Fibroblast of lung (primary cell): ENCODE measurements around the gene TCF7L1.

ENCODE experiments used
- EZH2 ChIP-seq: IDR thresholded peaks from 2 replicates; pipeline ENCODE4 v1.5.1; 2012; ENCODE audit warnings: low read length, control low read depth, mild to moderate bottlenecking; ENCODE audit errors: missing control alignments
- TF ChIP-seq, protein P1 (sequence below), 2 donors: IDR thresholded peaks in 1 of 2; conservative IDR thresholded peaks in 1 of 2; 1 replicate in 1 of 2; 2 replicates in 1 of 2; pipeline ENCODE4 v1.5.1; 2011 to 2012; ENCODE audit warnings: low read length in 2 of 2, control low read depth in 1 of 2, inconsistent platforms in 1 of 2, low read depth in 1 of 2, mild to moderate bottlenecking in 1 of 2

DNA sequence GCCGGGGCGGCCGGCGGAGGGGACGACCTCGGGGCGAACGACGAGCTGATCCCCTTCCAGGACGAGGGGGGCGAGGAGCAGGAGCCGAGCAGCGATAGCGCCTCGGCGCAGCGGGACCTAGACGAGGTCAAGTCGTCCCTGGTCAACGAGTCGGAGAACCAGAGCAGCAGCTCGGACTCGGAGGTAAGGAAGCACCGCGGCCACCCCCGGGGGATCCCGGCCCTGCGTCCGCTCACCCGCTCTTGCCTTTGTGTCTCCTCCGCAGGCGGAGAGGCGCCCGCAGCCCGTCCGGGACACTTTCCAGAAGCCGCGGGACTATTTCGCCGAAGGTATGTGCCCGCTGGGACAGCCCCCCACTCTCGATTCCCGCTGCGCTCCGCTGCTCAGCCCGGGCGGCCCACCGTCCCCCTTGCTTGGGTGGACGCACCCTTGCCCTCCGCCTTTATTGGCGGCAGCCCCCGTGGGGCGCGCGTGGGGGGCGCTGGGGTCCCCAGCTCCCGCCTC is 611 bp downstream of the TCF7L1 start:
- TF ChIP-seq, protein P1, sequence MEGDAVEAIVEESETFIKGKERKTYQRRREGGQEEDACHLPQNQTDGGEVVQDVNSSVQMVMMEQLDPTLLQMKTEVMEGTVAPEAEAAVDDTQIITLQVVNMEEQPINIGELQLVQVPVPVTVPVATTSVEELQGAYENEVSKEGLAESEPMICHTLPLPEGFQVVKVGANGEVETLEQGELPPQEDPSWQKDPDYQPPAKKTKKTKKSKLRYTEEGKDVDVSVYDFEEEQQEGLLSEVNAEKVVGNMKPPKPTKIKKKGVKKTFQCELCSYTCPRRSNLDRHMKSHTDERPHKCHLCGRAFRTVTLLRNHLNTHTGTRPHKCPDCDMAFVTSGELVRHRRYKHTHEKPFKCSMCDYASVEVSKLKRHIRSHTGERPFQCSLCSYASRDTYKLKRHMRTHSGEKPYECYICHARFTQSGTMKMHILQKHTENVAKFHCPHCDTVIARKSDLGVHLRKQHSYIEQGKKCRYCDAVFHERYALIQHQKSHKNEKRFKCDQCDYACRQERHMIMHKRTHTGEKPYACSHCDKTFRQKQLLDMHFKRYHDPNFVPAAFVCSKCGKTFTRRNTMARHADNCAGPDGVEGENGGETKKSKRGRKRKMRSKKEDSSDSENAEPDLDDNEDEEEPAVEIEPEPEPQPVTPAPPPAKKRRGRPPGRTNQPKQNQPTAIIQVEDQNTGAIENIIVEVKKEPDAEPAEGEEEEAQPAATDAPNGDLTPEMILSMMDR (conservative IDR thresholded peaks at IDR 0.05 in 1 of 2, IDR thresholded peaks at IDR 0.05 in 1 of 2; ENCODE audit: low read depth in 1 of 2, low read length in 2 of 2), result no peak
- no peak for TF ChIP-seq EZH2
